Muscle of leg (tissue), 11 donors: ENCODE measurements around the gene LMNTD2. TPM values are rescaled to one million over a fixed set of nuclear protein-coding genes. Genes with fewer than 3 reads are reported as not detected.

Experiments
- DNase-seq: peaks from one replicate; pipeline ENCODE4 v3.0.0; 2013
- H3K27ac ChIP-seq: one replicate; pipeline ENCODE4 v1.5.1; 2013; ENCODE audit warnings: mild to moderate bottlenecking, low read length, control low read depth
- H3K27me3 ChIP-seq: one replicate; pipeline ENCODE4 v1.6.1; 2013; ENCODE audit warnings: low read length; ENCODE audit not compliant: control insufficient read depth, insufficient read depth
- H3K36me3 ChIP-seq: one replicate; pipeline ENCODE4 v1.6.1; 2013; ENCODE audit warnings: low read length; ENCODE audit not compliant: control insufficient read depth, insufficient read depth
- H3K4me1 ChIP-seq: one replicate; pipeline ENCODE4 v1.6.1; 2013; ENCODE audit warnings: low read length; ENCODE audit not compliant: control insufficient read depth, insufficient read depth
- H3K4me3 ChIP-seq: one replicate; pipeline ENCODE4 v1.5.1; 2013; ENCODE audit warnings: low read length, control low read depth
- H3K9me3 ChIP-seq: replicated peaks from 2 replicates; pipeline ENCODE4 v1.6.1; 2013; ENCODE audit warnings: low read depth, low read length; ENCODE audit not compliant: control insufficient read depth
- WGBS: methylation state at CpG from one replicate; pipeline ENCODE4 v1.1.5; 2013; ENCODE audit warnings: missing lambda C conversion rate; ENCODE audit not compliant: insufficient coverage; 5-methylcytosine and 5-hydroxymethylcytosine counted together
- polyA plus RNA-seq, 8 donors: library from polyadenylated mRNA; unstranded; fragments of 120-200 nt; gene quantifications; one replicate each; pipeline versions ENCODE4 v1.2.1 to v1.2.3, GENCODE V29; 2013; ENCODE audit warnings: inconsistent platforms in 1 of 8, low replicate concordance in 1 of 8; ENCODE audit not compliant: insufficient read length in 8 of 8, insufficient read depth in 1 of 8
- total RNA-seq: library from RNA; stranded (reverse); fragments of 120-200 nt; gene quantifications from one replicate; pipeline ENCODE4 v1.2.4, GENCODE V29; 2013

The LMNTD2 gene
- total and polyA plus RNA-seq, 9 donors, result 0.22 to 1.5 (median 0.57) TPM

DNA sequence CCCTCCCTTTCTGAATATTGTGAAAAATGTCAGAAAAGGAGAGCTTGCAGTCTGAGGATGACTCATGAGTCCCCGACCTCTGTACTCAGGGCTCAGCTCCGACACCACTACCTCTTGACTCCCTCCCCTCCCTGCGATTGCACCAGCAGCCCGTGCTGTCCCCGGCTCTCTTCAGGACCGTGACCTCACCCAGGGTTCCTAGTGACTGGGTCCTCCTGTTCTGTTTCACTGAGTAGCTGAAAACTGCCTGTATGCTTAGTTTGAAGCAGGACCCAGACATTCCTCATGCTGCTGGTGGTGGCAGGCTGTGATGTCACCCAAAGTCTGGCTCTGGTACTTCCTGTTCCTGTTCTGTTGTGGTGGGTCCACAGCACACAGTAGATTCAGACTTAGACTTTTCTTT lies 27.4 kb upstream of the LMNTD2 start:
- Histone ChIP-seq H3K27me3 (no peaks in the 10 kb centered on the region), H3K27ac (no peak overlapping the region), H3K36me3 (peaks cover 83% of the 10 kb centered on the region), H3K4me1 (no peaks in the 10 kb centered on the region), H3K4me3 (no peak overlapping the region), H3K9me3 (no peaks in the 10 kb centered on the region)
- 63% methylated on average over 4 of the region's 6 CpGs for WGBS
- no peak for DNase-seq

DNA sequence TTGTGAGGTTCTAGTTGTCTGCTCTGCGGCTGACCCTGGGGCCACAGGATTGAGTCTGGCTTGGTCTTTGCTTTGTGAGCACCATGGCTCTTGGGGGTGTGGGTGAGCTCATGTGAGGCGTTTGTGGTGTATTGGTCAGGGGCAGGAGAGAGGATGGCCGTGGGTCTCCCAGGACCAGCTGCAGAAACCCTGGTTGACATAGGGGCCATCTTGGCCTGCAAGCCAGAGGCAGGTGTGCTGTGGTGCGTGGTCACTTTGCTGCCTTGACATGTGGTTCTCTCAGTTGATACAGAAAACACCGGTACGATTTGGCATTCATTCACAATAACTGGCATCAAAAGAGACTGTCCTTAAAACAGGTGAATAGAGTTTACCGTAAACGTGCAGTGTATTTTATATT lies 27.0 kb upstream of the LMNTD2 start:
- Histone ChIP-seq H3K27ac (no peak overlapping the region), H3K4me3 (no peak overlapping the region), H3K36me3 (peaks cover 81% of the 10 kb centered on the region), H3K4me1 (no peaks in the 10 kb centered on the region), H3K9me3 (no peaks in the 10 kb centered on the region), H3K27me3 (no peaks in the 10 kb centered on the region)
- WGBS, result 87% methylated on average over 4 of the region's 8 CpGs
- no peak for DNase-seq

DNA sequence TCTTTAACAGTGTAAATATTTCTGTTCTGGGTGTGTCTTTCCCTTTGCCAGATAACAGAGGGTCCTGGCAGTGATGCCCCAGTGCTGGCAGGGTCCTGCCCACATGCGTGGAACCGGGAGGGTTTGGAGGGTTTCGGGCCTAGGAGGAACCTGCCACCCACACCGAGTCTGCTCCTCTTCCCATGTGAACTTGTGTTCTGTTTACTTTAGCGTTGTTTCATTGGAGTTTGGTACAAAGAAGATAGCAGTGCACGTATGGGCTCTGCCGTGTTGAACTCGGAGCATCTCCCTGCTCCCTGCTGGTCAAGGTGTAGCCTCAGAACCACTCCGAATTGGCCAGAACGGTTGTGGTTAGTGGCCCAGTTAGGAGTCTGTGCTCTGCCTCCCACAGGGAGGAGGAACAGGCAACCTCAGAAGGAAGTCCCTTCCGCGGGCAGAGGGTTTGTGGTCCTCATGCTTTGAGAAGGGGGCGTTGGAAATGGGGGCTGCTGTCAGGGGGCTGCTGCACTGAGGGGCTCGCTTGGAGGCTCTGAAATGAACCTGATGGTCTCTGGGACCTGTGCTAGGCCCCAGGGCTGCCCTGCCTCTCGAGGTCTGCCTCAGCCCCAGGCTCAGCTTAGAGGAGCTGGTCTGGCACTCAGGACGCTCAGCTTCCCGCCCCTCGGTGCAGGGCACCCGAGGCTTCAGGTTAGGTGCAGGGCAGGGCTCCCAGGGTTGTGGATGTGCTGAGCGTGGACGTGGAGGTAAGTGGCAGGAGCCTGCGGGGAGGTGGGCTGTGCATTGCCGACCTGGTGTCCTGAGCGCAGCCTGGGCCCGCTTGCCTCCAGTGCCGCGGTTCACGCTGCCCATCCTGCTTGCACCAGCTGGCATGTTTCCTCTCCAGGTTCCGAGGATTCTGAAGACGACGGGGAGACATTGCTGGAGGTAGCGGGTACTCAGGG lies 26.1 kb upstream of the LMNTD2 start:
- Histone ChIP-seq H3K27ac (no peak overlapping the region), H3K9me3 (no peaks in the 10 kb centered on the region), H3K4me1 (no peaks in the 10 kb centered on the region), H3K27me3 (no peaks in the 10 kb centered on the region), H3K36me3 (peaks cover 81% of the 10 kb centered on the region), H3K4me3 (no peak overlapping the region)
- no peak for DNase-seq
- WGBS, result 90% methylated on average over 31 of the region's 32 CpGs

DNA sequence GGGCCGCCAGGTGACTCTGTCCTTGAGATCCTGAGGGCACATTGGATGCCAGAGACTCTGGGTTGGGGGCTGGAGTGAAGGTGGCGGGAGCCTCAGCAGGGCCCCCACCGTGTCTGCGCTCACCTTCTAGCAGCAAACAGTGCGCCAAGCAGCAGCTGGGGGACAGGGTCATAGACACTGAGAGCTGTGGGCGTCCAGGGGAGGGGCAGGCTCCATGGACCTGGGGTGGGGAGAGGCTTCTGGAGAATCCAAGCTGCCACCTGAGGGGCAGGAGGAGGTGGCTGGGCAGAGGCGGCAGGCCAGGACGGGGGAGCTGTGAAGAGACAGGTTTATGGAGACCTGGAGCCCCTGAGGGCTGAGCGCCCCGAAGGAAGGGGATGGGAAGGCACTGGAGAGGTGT lies 23.7 kb upstream of the LMNTD2 start:
- Histone ChIP-seq H3K9me3 (no peaks in the 10 kb centered on the region), H3K4me3 (no peak overlapping the region), H3K36me3 (peaks cover 63% of the 10 kb centered on the region), H3K27ac (no peak overlapping the region), H3K27me3 (no peaks in the 10 kb centered on the region), H3K4me1 (peaks cover 4% of the 10 kb centered on the region)
- DNase-seq, result no peak
- WGBS, result 93% methylated on average over 8 of the region's 10 CpGs

DNA sequence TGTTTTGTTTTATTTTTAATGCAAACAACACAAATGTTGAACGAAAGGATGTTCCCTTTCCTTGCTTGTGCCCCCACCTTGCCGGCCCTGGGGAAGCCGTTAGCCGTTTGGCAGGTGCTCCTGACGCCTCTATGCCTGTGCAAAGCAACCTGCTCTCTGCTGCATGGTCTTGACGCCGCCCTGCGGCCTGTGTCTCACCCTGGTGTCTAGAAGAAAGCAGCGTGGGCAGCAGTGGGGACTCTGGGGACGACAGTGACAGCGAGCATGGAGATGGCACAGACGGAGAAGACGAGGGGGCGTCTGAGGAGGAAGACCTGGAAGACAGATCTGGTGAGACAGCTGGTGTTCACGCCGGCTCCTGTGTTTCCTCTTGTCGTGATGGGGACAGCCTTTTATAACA lies 21.2 kb upstream of the LMNTD2 start:
- Histone ChIP-seq H3K4me1 (peaks cover 25% of the 10 kb centered on the region), H3K27ac (no peak overlapping the region), H3K9me3 (no peaks in the 10 kb centered on the region), H3K4me3 (no peak overlapping the region), H3K36me3 (peaks cover 46% of the 10 kb centered on the region), H3K27me3 (no peaks in the 10 kb centered on the region)
- no peak for DNase-seq
- WGBS, result 86% methylated on average over 14 of the region's 17 CpGs

DNA sequence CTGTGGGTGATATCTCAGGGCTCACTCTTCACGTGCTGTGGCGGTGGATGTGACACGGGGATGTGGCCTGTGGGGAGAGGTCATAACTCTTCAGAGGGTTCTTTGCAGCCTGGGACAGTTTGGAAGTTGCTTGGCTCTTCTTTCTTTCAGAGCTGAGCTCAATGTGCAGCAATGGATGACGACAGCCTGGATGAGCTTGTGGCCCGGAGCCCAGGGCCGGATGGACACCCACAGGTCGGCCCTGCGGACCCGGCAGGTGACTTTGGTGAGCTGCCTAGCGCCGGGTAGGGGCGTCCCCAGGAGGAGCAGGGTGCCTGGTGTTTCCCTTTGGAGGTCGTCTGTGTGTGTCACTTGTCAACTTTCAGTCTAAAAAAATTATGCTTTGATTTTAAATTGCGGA lies 20.8 kb upstream of the LMNTD2 start:
- Histone ChIP-seq H3K27me3 (no peaks in the 10 kb centered on the region), H3K4me1 (peaks cover 25% of the 10 kb centered on the region), H3K36me3 (peaks cover 41% of the 10 kb centered on the region), H3K27ac (no peak overlapping the region), H3K4me3 (no peak overlapping the region), H3K9me3 (no peaks in the 10 kb centered on the region)
- DNase-seq, result no peak
- WGBS, result 78% methylated on average over 10 of the region's 14 CpGs

DNA sequence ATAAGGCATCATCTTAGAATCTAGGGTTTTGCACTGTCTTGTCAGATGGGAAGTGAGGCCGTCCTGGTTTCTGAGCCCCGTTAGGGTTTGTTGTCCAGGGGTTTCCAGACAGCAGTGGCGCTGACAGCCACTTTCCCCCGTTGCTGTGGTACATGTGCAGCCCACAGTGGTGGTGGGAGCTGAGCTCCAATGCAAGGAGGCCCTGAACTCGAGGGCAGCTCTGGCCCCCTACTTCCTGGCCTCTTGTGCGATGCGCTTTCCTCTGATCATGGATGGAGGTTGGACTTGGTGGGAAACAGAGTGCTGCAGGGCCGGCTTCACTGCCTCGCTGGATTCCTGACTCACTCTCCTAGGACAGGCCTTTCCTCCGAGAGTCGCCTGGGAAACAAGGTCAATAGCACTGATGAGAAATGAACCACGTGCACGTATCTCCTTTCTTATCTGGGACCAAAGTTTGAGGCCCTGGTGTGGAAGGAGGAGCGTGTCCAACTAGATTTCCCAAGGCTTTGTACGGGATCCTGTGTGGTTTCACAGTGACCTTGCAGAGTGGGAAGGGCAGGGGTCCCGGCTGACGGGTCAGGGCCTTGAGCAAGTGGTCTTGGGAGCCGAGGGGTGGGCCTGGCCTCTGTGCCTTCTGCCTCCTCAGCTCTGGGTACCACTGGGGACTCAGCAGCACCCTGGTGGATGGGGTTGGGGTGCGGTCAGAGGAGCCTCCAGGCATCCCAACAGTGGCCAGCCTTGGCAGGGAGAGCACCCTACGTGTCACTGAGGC lies 19.5 kb upstream of the LMNTD2 start:
- Histone ChIP-seq H3K4me1 (peaks cover 28% of the 10 kb centered on the region), H3K4me3 (no peak overlapping the region), H3K27ac (no peak overlapping the region), H3K36me3 (peaks cover 35% of the 10 kb centered on the region), H3K27me3 (peaks cover 7% of the 10 kb centered on the region), H3K9me3 (no peaks in the 10 kb centered on the region)
- WGBS, result 81% methylated on average over 20 of the region's 20 CpGs
- DNase-seq, result no peak

DNA sequence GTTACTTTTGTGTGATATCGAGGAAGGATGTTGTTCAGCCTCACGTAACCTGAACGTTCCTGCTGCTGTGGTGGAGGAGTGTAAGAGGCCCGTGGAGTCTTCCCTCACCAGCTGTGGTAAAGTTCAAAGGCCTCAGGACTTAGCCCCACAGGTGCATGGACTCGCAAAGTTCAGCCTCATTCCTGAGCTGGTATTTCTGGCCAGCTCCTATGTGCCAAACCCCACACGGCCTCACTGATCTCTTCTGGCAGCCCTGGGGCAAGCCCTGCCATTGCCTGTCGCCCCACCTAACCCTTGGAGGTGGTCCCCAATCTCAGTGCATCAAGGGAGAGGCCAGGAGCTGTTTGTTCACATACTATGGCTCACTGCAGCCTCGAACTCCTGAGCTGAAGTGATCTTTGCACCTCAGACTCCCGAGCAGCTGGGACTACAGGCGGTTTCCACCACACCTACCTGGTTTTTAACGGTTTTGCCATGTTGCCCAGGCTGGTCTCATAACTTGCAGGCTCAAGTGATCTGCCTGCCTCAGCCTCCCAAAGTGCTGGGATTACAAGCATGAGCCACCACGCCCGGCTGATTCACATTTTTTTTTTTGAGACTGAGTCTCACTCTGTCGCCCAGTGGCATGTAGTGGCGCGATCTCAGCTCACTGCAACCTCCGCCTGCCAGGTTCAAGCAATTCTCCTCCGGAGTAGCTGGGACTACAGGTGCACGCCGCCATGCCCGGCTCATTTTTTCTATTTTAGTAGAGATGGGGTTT lies 17.9 kb upstream of the LMNTD2 start:
- no peak for DNase-seq
- 68% methylated on average over 12 of the region's 21 CpGs for WGBS
- no peak overlapping the region for H3K27ac ChIP-seq

DNA sequence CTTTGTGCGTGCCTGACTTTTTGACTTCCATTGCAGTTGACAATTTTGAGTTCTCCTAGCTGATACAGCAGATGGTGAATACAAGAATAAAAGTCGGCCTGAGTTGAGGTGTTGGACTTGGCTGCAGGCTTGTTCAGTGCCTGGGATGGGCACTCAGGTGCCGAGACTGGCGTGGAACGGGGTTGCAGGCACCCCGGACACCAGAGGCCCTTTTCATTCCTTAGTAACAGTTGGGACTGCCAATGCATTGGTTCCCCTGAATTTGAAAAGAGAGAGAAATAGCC lies 17.0 kb upstream of the LMNTD2 start:
- H3K27ac ChIP-seq, result no peak overlapping the region

More for the DNA sequence above, 17.9 kb upstream of the LMNTD2 start:
- no peak overlapping the region for H3K4me3 ChIP-seq
- peaks cover 33% of the 10 kb centered on the region for H3K4me1 ChIP-seq
- peaks cover 16% of the 10 kb centered on the region for H3K27me3 ChIP-seq
- peaks cover 22% of the 10 kb centered on the region for H3K36me3 ChIP-seq
- H3K9me3 ChIP-seq, result no peaks in the 10 kb centered on the region

More for the DNA sequence above, 17.0 kb upstream of the LMNTD2 start:
- peaks cover 15% of the 10 kb centered on the region for H3K36me3 ChIP-seq
- peaks cover 22% of the 10 kb centered on the region for H3K27me3 ChIP-seq
- WGBS, result 63% methylated on average over 6 of the region's 6 CpGs
- peak overlapping the region; percentile 90 for H3K4me3 ChIP-seq
- DNase-seq, result no peak
- H3K9me3 ChIP-seq, result no peaks in the 10 kb centered on the region
- H3K4me1 ChIP-seq, result peaks cover 33% of the 10 kb centered on the region
